GM21367 (cell line): ENCODE measurements around the gene BTBD9.

ENCODE experiments used
- ATAC-seq: cut with Tn5 transposase; IDR thresholded peaks from one replicate; pipeline ENCODE4 v1.9.1; 2021; ENCODE audit not compliant: unreplicated experiment

Gene BTBD9

GRCh38 chr6:38639498-38640215 is at the start of gene BTBD9:
BTBD9 (minus strand) TSS chr6:38639929.
- peak; percentile 58 for ATAC-seq

DNA sequence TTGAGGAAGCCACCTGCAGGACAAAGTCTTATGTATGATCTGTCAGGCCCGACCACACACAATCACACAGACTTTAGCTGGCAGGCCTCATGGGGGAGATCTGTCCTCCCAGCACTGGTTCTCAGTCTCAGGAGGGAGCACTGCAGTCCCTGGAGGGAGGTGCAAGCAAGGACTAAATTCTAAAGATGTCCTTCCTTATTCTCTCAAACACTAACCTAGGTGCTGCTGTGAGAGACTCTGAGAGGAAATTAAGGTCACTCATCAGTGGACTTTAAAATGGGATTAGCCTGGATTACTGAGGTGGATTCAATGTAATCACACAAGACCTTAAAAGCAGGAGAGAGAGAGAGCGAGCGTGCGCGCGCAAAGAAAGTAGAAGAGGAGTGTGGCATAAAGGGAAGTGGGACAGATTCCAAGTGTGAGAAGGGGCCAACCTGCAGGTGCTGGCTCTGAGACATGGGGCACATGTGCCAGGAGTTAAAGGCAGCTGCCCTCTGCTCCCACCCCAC is 48.9 kb upstream of the BTBD9 start:
- ATAC-seq, result no peak

DNA sequence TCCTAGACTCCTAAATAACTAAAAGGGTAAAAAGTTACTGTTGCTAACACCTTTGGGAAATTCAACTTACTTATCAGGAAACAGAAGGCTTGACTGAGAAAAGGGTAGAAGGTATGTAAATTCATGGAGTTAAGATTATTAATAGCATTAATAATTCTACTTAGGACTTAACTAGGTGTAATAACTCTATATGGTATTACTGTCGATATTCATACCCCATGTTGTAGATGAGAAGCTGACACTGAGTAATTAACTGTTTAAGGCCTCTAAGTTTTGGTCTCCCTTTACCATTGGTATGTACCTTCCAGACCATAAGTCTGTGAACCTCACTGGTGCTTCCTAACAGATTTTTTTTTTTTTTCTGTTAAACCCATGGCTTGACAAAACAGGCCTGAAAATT is 47.8 kb upstream of the BTBD9 start:
- no peak for ATAC-seq

GRCh38 chr6:38687043-38687353 is 47.3 kb upstream of the BTBD9 start:
- no peak for ATAC-seq

DNA sequence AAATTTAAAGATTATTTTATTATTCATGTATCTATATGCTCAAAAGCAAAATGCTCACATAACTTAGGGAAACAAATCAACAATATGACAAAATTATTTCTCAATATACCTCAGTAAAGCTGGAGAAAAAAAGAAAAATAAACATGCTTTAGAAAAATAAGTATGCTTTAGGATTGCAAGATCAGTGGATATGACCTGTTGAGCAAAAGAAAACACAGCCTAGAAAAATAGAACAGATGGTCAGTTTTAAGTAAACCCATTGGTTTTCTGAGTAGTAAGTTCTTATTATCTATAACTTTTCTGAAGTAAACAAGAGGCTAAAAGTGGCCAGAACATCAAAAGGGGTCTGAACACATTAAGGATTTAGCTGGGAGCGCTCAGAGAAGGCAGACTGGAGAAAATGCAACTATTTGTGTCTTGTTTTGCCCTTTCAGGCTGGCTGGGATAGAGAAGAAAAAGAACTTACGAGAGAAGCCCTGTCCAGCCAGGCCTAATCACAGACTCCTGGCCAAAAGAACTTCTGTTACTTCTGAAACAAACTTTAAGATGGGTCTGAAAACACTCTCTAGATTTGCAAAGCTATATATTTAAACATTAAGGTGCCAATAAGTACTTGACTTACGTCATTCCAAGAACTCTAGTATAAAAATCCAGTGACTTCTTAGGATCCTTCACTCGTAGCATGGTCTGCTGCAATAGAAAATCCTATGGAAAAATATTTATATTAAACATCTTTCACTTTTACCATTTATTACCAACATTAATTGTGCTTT is 46.7 kb upstream of the BTBD9 start:
- ATAC-seq, result no peak

DNA sequence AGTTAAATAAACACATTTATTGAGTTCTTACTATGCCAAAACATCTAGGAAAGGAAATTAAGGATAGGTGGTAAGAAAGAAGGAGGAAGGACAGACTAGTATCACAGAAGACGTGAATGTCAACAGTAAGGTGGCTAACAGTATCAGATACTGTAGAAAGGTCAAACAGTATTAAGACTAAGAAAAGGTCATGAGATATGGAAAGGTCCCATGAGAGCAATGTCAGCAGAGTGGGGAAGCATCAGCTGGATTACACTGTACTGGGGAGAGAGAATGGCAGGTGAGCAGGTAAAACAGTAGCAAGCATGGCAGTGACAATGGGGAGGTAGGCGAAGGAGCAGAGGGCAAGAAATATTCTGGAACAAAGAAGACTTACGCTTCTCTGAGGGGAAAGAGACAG is 45.2 kb upstream of the BTBD9 start:
- ATAC-seq, result no peak

GRCh38 chr6:38684237-38684636 is 44.5 kb upstream of the BTBD9 start:
- ATAC-seq, result no peak

DNA sequence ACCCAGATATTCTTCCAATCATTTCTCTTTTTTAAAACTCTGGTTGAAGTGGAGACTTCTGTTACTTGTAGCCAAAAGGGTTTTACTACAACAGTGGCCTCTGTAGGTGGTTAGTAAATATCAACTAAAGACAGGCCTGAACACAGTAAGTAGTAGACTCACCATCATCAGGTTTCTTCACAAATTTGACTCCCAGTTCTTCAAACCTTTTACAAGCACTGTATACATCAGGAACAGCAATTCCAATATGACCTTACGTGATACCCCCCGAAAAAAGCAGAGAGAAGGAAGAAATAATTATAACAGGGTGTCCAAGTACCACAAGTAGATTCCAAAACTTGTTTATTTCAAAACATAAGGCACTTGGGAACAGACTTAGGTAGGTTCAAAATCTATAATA is 42.1 kb upstream of the BTBD9 start:
- no peak for ATAC-seq

GRCh38 chr6:38679668-38680067 is 39.9 kb upstream of the BTBD9 start:
- ATAC-seq, result no peak

DNA sequence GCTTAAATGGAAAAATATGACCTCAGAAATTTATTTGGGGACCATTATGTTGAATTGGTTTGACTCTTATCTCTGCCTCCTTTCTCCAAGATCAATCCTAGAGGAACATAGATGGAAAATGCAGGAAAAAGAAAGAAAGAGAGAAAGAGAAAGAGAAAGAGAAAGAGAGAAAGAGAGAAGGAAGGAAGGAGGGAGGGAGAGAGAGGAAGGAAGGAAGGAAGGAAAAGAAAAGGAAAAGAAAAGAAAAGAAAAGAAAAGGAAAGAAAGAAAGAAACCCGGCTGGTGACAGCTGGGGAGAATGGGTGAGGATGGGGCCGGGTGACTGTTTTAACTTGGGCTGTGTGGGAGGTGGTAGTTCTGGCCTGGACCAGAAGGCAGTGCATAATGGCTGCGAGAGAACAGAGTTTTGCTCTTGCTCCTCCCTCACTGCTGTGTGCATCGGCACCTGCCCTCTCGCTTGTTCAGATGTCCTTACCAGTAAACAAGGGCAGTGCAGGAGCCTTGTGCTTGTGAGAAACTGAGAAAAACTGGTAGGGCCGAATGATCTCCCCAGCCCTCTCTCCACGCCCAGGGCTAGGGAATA is 38.5 kb upstream of the BTBD9 start:
- ATAC-seq, result no peak

DNA sequence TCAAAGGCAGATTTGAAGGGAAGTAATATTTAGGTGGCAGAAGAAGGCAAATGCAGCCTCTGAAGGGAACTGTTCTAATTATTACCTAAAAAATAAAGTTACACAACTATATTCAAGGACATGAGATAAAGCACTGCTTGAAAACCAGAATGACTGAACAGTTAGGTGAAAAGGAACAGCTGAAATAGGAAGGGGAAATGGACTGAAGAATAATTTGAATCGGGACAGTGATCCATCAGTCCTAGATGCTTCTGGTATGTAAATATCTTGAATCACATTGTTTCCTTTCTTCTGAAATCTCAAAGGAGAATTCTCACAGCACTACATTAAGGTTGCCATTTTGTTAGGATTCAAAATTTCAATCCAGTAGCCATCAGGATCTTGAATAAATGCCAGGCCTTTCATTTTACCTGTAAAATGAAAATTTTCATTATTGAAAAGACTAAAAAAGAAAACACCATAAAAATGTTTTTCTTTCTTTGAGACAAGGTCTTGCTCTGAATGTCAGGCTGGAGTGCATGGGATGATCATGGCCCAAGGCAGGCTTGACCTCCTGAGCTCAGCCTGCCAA is 37.3 kb upstream of the BTBD9 start:
- ATAC-seq, result no peak

GRCh38 chr6:38676236-38676973 is 36.7 kb upstream of the BTBD9 start:
- no peak for ATAC-seq

DNA sequence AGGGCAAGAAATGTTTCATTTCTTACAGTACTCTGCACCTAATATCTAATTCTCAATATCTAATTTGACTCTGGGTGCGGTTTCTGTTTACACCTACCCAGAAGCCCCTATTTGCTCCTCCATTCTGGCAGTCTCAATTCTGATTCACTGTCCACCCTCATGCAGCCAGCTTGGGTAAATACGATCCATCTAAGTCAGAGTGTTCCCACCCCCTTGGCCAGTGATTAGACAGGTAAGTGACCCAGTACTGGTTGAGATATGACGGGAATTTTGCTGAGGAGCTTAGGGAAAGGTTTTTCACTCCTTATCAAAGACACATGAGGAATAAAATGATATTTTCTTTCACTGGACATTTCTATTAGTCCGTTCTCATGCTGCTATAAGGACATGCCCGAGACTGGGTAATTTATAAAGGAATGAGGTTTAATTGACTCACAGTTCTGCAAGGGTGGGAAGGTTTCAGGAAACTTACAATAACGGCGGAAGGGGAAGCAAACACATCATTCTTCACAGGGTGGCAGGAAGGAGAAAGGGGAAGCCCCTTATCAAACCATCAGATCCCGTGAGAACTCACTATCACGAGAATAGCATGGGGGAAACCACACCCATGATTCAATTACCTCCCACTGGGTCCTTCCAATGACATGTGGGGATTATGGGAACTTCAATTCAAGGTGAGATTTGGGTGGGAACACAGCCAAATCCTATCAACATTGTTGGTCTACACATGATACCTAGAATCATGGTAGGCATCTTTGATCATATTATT is 33.9 kb upstream of the BTBD9 start:
- ATAC-seq, result no peak

- ATAC-seq, result peak; percentile 71
Observed at GRCh38 chr6:38671885-38672467, 32.2 kb upstream of the BTBD9 start.

DNA sequence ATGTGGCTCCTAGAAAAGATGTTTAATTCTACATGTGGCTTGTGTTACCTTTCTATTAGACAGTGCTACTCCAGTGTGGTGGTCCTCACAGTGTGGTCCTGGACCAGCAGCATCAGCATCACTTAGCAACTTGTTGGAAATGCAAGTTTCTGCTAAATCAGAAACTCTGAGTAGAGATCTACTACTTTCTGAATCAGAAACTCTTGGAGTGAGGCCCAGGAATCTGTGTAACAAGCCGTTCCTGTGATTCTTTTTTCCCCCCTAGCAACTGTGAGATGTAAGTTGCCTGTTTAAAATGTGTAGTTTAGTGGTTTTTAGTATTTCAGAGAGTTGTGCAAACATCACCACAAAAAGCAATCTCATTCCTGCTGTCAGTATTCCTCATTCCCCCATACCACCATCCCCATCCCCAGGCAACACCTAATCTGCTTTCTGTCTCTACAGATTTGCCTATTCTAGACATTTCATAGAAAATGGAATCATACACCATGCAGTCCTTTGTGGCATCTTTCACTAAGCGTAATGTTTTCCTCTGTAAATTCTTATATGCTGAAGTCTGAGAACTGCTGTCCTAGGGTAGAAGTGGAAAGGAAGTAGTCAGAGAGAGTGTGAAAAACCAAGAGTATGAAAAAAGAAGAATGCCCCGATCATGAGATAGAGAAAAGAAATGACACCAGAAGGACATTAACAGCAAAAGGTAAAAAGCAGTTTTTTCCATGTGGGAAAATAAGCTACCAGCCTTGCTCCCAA is 18.9 kb upstream of the BTBD9 start:
- no peak for ATAC-seq

DNA sequence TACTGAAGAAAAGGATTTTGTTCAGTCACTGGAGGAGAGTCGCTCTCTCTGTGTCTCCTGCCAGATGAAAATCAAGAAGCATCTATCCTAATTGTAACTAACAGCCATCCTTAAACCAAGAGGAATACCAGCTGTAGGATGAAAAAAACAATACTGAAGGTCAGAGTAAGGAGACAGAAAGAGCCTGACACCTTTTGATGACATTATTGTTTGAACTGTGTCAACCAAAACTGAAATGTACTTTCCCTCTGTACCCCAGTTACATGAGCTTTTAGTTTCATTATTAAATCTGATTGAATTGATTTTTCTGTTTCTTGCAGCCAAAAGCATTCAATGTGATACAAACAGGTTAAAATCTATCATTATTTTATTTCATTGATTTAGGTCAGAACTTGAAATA is 17.2 kb upstream of the BTBD9 start:
- no peak for ATAC-seq

- no peak for ATAC-seq
Observed at GRCh38 chr6:38654263-38654662, 14.5 kb upstream of the BTBD9 start.

GRCh38 chr6:38651121-38651784 is 11.5 kb upstream of the BTBD9 start:
- no peak for ATAC-seq
